ENCODE results near the gene TMEM107.

GRCh38 chr17:8173871-8174322 is 2.3 kb downstream of the TMEM107 start:
- TF ChIP-seq CTCF (conservative IDR thresholded peaks at IDR 0.05 in 1 of 2, IDR thresholded peaks at IDR 0.05 in 1 of 2; ENCODE audit: extremely low read depth in 1 of 2, insufficient read depth in 1 of 2, low read depth in 1 of 2, low read length in 2 of 2) (no peak), EZH2 (IDR thresholded peaks at IDR 0.05; ENCODE audit: borderline replicate concordance, low read length) (no peak)

All from mammary epithelial cell (primary cell).